HepG2 (cell line): ENCODE results near the gene SETD1A. TPM values are rescaled to one million over a fixed set of nuclear protein-coding genes. Genes with fewer than 3 reads are reported as not detected.

Experiments used
- ATRX ChIP-seq: sonication (generic); formaldehyde crosslinking; IDR thresholded peaks from 2 replicates; pipeline ENCODE4 v1.4.0; 2020; ENCODE audit warnings: missing genetic modification reagents, borderline replicate concordance
- BCLAF1 ChIP-seq: fragments of 450-650 bp; IDR thresholded peaks from 2 replicates; pipeline ENCODE4 v1.6.1; 2017; ENCODE audit warnings: mild to moderate bottlenecking
- CENPBD1 ChIP-seq: sonication (generic); formaldehyde crosslinking; IDR thresholded peaks from 2 replicates; pipeline ENCODE4 v1.8.0; 2022; ENCODE audit warnings: missing genetic modification reagents, low read depth, mild to moderate bottlenecking, borderline replicate concordance
- FOXA3 ChIP-seq: IDR thresholded peaks from 2 replicates; pipeline ENCODE4 v1.6.1; 2016; ENCODE audit warnings: missing genetic modification reagents, missing compliant biosample characterization
- HIC2 ChIP-seq: sonication (generic); formaldehyde crosslinking; IDR thresholded peaks from 2 replicates; pipeline ENCODE4 v1.9.0; 2022; ENCODE audit warnings: low read depth, missing genetic modification reagents
- HMGXB4 ChIP-seq, 2 experiments: sonication (generic) in 1 of 2; formaldehyde crosslinking in 1 of 2; IDR thresholded peaks; 2 replicates each; pipeline versions ENCODE4 v1.4.0 to v1.6.1; 2018 to 2020; ENCODE audit warnings: missing genetic modification reagents in 2 of 2, borderline replicate concordance in 1 of 2, low read depth in 1 of 2, mild to moderate bottlenecking in 1 of 2, missing biosample characterization in 1 of 2
- RFX1 ChIP-seq: fragments of 450-650 bp; IDR thresholded peaks from 2 replicates; pipeline ENCODE4 v1.6.1; 2017
- SKI ChIP-seq: fragments of 450-650 bp; IDR thresholded peaks from one replicate; pipeline ENCODE4 v1.6.1; 2018; ENCODE audit warnings: mild to moderate bottlenecking; ENCODE audit not compliant: partially characterized antibody
- SP140L ChIP-seq: sonication (generic); formaldehyde crosslinking; IDR thresholded peaks from 2 replicates; pipeline ENCODE4 v1.4.0; 2020; ENCODE audit warnings: missing genetic modification reagents, borderline replicate concordance
- TSC22D2 ChIP-seq: sonication (generic); formaldehyde crosslinking; IDR thresholded peaks from 2 replicates; pipeline ENCODE4 v1.5.1; 2020; ENCODE audit warnings: missing genetic modification reagents, mild to moderate bottlenecking, borderline replicate concordance
- YY1 ChIP-seq: IDR thresholded peaks from 2 replicates; pipeline ENCODE4 v1.6.1; 2011; ENCODE audit warnings: low read length, low read depth, moderate library complexity, mild to moderate bottlenecking; ENCODE audit not compliant: insufficient read depth, insufficient replicate concordance
- ZFP1 ChIP-seq: IDR thresholded peaks from 2 replicates; pipeline ENCODE4 v1.6.1; 2016
- ZHX2 ChIP-seq, 2 experiments: sonication (generic) in 1 of 2; formaldehyde crosslinking in 1 of 2; IDR thresholded peaks; 2 replicates each; pipeline versions ENCODE4 v1.6.1 to v1.9.0; 2014 to 2022; ENCODE audit warnings: antibody characterized with exemption in 1 of 2, borderline replicate concordance in 1 of 2, inconsistent platforms in 1 of 2, low read depth in 1 of 2, missing genetic modification reagents in 1 of 2
- ZNF264 ChIP-seq: sonication (generic); formaldehyde crosslinking; IDR thresholded peaks from 2 replicates; pipeline ENCODE4 v1.4.0; 2020; ENCODE audit warnings: missing genetic modification reagents
- ZNF331 ChIP-seq: sonication (generic); formaldehyde crosslinking; IDR thresholded peaks from 2 replicates; pipeline ENCODE4 v1.4.0; 2020; ENCODE audit warnings: missing genetic modification reagents
- polyA plus RNA-seq, 8 experiments: library from polyadenylated mRNA; depleted of rRNA in 3 of 8; stranded (reverse) in 7 of 8; unstranded in 1 of 8; fragments of >200 nt; fragmentation: Illumina TruSeq in 4 of 8; extraction: Trizol in 4 of 8; gene quantifications; 2 replicates each; pipeline versions ENCODE4 v1.2.1 to v1.2.3, GENCODE V29; 2011 to 2016; ENCODE audit warnings: low read depth in 4 of 8, missing spikeins in 1 of 8, mixed read lengths in 1 of 8; ENCODE audit not compliant: insufficient read depth in 1 of 8
- total RNA-seq, 5 experiments: library from RNA; depleted of rRNA; stranded (reverse); fragments of >200 nt; fragmentation: Illumina TruSeq; extraction: Trizol; gene quantifications; 2 replicates each; pipeline ENCODE4 v1.2.3, GENCODE V29; 2016; ENCODE audit warnings: low read depth in 1 of 5

Gene SETD1A
- total and polyA plus RNA-seq, 2 of the 13 experiments (the other 11 are each of a cell fraction or from before 2014, with no cell fraction given): 3.8 to 5.6 TPM

- peak; percentile 90 to 95 for TF ChIP-seq HMGXB4 (CRISPR knock-in tag; IDR thresholded peaks at IDR 0.05; ENCODE audit: borderline replicate concordance in 1 of 2, low read depth in 1 of 2)
- TF ChIP-seq SP140L (CRISPR knock-in tag): no peak
- peak; percentile 76 for TF ChIP-seq HIC2 (CRISPR knock-in tag)
- TF ChIP-seq YY1: peak; percentile 61
- no peak for TF ChIP-seq TSC22D2 (CRISPR knock-in tag)
- peak; percentile 56; the same call in 1 of the 2 replicates for TF ChIP-seq FOXA3 (CRISPR knock-in tag)
- no peak for TF ChIP-seq ZHX2 (IDR thresholded peaks at IDR 0.05; ENCODE audit: low read depth)
- TF ChIP-seq ZHX2 (CRISPR knock-in tag; IDR thresholded peaks at IDR 0.05; ENCODE audit: borderline replicate concordance): no peak
- TF ChIP-seq ZNF331: peak; percentile 79; the same call in 1 of the 2 replicates
- TF ChIP-seq ZNF264 (CRISPR knock-in tag): no peak
- no peak for TF ChIP-seq RFX1
- TF ChIP-seq ATRX (CRISPR knock-in tag): no peak
- TF ChIP-seq CENPBD1 (CRISPR knock-in tag): no peak
- no peak for TF ChIP-seq SKI
- no peak for TF ChIP-seq BCLAF1
- no peak for TF ChIP-seq ZFP1
Measured at GRCh38 chr16:30953511-30954124, 3.9 kb upstream of the SETD1A start (continued).
